ENCODE results near the gene COL25A1. TPM values are rescaled to one million over a fixed set of nuclear protein-coding genes. Genes with fewer than 3 reads are reported as not detected.

The COL25A1 gene
- total RNA-seq, 1 experiment from 2014 or later = not detected

DNA sequence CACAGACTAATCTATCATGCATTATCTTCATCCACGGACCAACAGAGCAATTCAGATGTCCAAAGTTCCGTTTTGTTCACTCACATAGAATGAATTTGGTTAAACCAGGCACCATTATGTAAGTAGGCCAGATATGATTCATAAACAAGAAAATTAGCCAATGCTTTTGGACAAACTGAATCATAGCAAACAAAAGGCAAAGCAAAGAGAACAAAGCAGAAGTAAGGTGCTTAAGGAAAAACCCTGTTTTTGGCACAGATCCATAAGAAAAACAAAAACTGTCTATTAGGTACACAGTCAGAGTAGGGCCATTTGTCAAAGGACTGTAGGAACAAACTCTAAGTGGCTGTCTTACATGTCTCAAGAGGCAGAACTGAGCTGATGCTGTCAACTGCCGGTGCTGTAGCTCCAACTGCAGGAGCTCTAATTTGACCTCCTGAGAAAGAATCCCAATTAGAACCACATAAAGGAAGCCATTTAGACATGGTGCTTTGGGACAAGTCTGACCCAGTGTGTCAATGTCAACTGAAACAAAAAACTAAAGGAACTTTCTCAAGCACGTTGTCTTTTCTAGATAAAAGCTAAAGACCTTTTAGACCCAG, 146.7 kb downstream of the COL25A1 start:
- no peaks in the 10 kb centered on the region for H3K79me2 ChIP-seq (ENCODE audit: insufficient read depth, low read length)
- no peak overlapping the region for H3K27ac ChIP-seq (ENCODE audit: low read depth, low read length)
- ChIA-PET POLR2A (no interaction called here), CTCF (no interaction called here), RAD21 (ENCODE audit: low non-redundant PET in 1 of 2, low total read pairs in 2 of 2, uncharacterized antibody in 2 of 2, unreplicated experiment in 2 of 2) (no interaction called here)
- TF ChIP-seq SRF (IDR thresholded peaks at IDR 0.05; ENCODE audit: low read depth) (no peak), YY1 (IDR thresholded peaks at IDR 0.05; ENCODE audit: extremely low read depth, insufficient replicate concordance, low read depth, low read length) (no peak), FOSL1 (IDR thresholded peaks at IDR 0.05; ENCODE audit: low read depth) (no peak), SP1 (IDR thresholded peaks at IDR 0.05; ENCODE audit: low read depth) (no peak), SIN3A (IDR thresholded peaks at IDR 0.05; ENCODE audit: low read depth) (no peak), EZH2phosphoT487 (IDR thresholded peaks at IDR 0.05; ENCODE audit: borderline replicate concordance) (no peak), ZFX (IDR thresholded peaks at IDR 0.05) (no peak), POLR2A (IDR thresholded peaks at IDR 0.05; ENCODE audit: borderline replicate concordance, extremely low read depth, insufficient read depth, insufficient read length) (no peak)
- TF ChIP-seq, protein P1, sequence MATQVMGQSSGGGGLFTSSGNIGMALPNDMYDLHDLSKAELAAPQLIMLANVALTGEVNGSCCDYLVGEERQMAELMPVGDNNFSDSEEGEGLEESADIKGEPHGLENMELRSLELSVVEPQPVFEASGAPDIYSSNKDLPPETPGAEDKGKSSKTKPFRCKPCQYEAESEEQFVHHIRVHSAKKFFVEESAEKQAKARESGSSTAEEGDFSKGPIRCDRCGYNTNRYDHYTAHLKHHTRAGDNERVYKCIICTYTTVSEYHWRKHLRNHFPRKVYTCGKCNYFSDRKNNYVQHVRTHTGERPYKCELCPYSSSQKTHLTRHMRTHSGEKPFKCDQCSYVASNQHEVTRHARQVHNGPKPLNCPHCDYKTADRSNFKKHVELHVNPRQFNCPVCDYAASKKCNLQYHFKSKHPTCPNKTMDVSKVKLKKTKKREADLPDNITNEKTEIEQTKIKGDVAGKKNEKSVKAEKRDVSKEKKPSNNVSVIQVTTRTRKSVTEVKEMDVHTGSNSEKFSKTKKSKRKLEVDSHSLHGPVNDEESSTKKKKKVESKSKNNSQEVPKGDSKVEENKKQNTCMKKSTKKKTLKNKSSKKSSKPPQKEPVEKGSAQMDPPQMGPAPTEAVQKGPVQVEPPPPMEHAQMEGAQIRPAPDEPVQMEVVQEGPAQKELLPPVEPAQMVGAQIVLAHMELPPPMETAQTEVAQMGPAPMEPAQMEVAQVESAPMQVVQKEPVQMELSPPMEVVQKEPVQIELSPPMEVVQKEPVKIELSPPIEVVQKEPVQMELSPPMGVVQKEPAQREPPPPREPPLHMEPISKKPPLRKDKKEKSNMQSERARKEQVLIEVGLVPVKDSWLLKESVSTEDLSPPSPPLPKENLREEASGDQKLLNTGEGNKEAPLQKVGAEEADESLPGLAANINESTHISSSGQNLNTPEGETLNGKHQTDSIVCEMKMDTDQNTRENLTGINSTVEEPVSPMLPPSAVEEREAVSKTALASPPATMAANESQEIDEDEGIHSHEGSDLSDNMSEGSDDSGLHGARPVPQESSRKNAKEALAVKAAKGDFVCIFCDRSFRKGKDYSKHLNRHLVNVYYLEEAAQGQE (IDR thresholded peaks at IDR 0.05; ENCODE audit: low read depth) = no peak
- DNase-seq (ENCODE audit: low read depth, low spot score) = no peak
- ATAC-seq = no peak
- H3K9me2 ChIP-seq (ENCODE audit: insufficient read depth) = no peaks in the 10 kb centered on the region
- H3K4me3 ChIP-seq (replicated peaks in 1 of 2; ENCODE audit: low read depth in 1 of 2, low read length in 2 of 2) = no peak overlapping the region
- H3K9ac ChIP-seq (ENCODE audit: low read length) = no peak overlapping the region
- peaks cover 86% of the 10 kb centered on the region for H3K27me3 ChIP-seq (ENCODE audit: insufficient read depth, low read length)
- intact Hi-C loops (cut with micrococcal nuclease) = no loop called here
- no TSS peak for BruUV-seq (replicated peaks)
- H4K20me1 ChIP-seq (ENCODE audit: insufficient read depth) = no peaks in the 10 kb centered on the region
- no peak overlapping the region for H3K4me2 ChIP-seq (ENCODE audit: low read length)
- H3K4me1 ChIP-seq (ENCODE audit: control insufficient read depth in 1 of 2, insufficient read depth in 2 of 2, low read length in 2 of 2) = no peaks in the 10 kb centered on the region
- H3K36me3 ChIP-seq (ENCODE audit: control insufficient read depth in 1 of 2, insufficient read depth in 2 of 2, low read length in 2 of 2) = no peaks in the 10 kb centered on the region
- H2AFZ ChIP-seq (ENCODE audit: low read depth, low read length, poor library complexity, severe bottlenecking) = no peak overlapping the region
- no peaks in the 10 kb centered on the region for H3K9me3 ChIP-seq (ENCODE audit: control insufficient read depth in 1 of 2, insufficient read depth in 1 of 2, low read depth in 1 of 2, low read length in 2 of 2)
